H1 (cell line): ENCODE results near the gene TTLL7. TPM values are rescaled to one million over a fixed set of nuclear protein-coding genes. Genes with fewer than 3 reads are reported as not detected.

Experiments
- CTCF ChIA-PET: fragments of 300-600 bp; sonication (Branson Sonifier 250); formaldehyde crosslinking; loops from one replicate; lab custom pipeline; 2021; ENCODE audit not compliant: partially characterized antibody; lab: Charles Lee
- POLR2A ChIA-PET: fragments of 300-600 bp; sonication (Branson Sonifier 250); formaldehyde crosslinking; loops from one replicate; lab custom pipeline; 2021; ENCODE audit warnings: inconsistent platforms; ENCODE audit not compliant: partially characterized antibody; lab: Charles Lee
- DNase-seq, 2 experiments: peaks; one replicate each; pipeline versions ENCODE4 v3.0.0 to v3.0.0-alpha.2; 2010 to 2022; ENCODE audit warnings: low spot score in 2 of 2, low read depth in 1 of 2, mixed read lengths in 1 of 2
- FAIRE-seq: peaks from 2 replicates; lab custom pipeline; 2011; peaks lifted over from hg19 to GRCh38; lab: Jason Lieb, UNC
- H2AFZ ChIP-seq: 2 replicates; pipeline ENCODE4 v1.8.1; 2012; ENCODE audit warnings: low read length, inconsistent platforms
- H2AK5ac ChIP-seq: 2 replicates; pipeline ENCODE4 v1.6.1; 2013; ENCODE audit warnings: low read depth, low read length
- H2BK120ac ChIP-seq: replicated peaks from 2 replicates; pipeline ENCODE3; 2013; ENCODE audit warnings: low read depth, low read length, inconsistent platforms
- H2BK12ac ChIP-seq: 2 replicates; pipeline ENCODE4 v1.6.1; 2013; ENCODE audit warnings: low read depth, low read length
- H2BK15ac ChIP-seq: 2 replicates; pipeline ENCODE4 v1.6.1; 2013; ENCODE audit warnings: low read length
- H2BK20ac ChIP-seq: 2 replicates; pipeline ENCODE4 v1.6.1; 2013; ENCODE audit warnings: low read length
- H2BK5ac ChIP-seq: 2 replicates; pipeline ENCODE4 v1.6.1; 2013; ENCODE audit warnings: low read depth, low read length
- H3K14ac ChIP-seq: 2 replicates; pipeline ENCODE4 v1.6.1; 2013; ENCODE audit warnings: inconsistent platforms; ENCODE audit not compliant: insufficient read length
- H3K18ac ChIP-seq: 2 replicates; pipeline ENCODE4 v1.6.1; 2013; ENCODE audit warnings: low read length; ENCODE audit errors: extremely low read depth
- H3K23ac ChIP-seq: 2 replicates; pipeline ENCODE4 v1.6.1; 2013; ENCODE audit warnings: inconsistent platforms; ENCODE audit not compliant: insufficient read length
- H3K23me2 ChIP-seq: 2 replicates; pipeline ENCODE4 v1.6.1; 2013; ENCODE audit warnings: low read depth, low read length
- H3K27ac ChIP-seq: 2 replicates; pipeline ENCODE4 v1.6.1; 2011; ENCODE audit warnings: low read depth, low read length, inconsistent platforms
- H3K27me3 ChIP-seq, 4 experiments: replicated peaks in 1 of 4; 1 replicate in 1 of 4; 2 replicates in 3 of 4; pipeline versions ENCODE4 v1.6.1 to v1.8.1; 2011 to 2013; ENCODE audit warnings: low read length in 3 of 4, mild to moderate bottlenecking in 3 of 4, inconsistent platforms in 2 of 4, mixed read lengths in 2 of 4, moderate library complexity in 1 of 4; ENCODE audit not compliant: control insufficient read depth in 3 of 4, insufficient read depth in 3 of 4; ENCODE audit errors: extremely low read depth in 1 of 4
- H3K36me3 ChIP-seq, 4 experiments: 2 replicates each; pipeline versions ENCODE4 v1.6.1 to v1.8.1; 2011 to 2013; ENCODE audit warnings: mild to moderate bottlenecking in 4 of 4, low read length in 3 of 4, moderate library complexity in 2 of 4, control low read depth in 1 of 4, inconsistent platforms in 1 of 4; ENCODE audit not compliant: insufficient read depth in 4 of 4, control insufficient read depth in 2 of 4
- H3K4ac ChIP-seq: replicated peaks from 2 replicates; pipeline ENCODE3; 2013; ENCODE audit warnings: low read length, low read depth, mixed read lengths, inconsistent platforms; ENCODE audit not compliant: insufficient read length
- H3K4me1 ChIP-seq, 4 experiments: replicated peaks in 1 of 4; 1 replicate in 1 of 4; 2 replicates in 3 of 4; pipeline versions ENCODE4 v1.6.1 to v1.8.1; 2011 to 2013; ENCODE audit warnings: low read length in 3 of 4, inconsistent platforms in 2 of 4, mixed read lengths in 1 of 4; ENCODE audit not compliant: insufficient read depth in 4 of 4, control insufficient read depth in 3 of 4
- H3K4me2 ChIP-seq, 2 experiments: 2 replicates each; pipeline versions ENCODE4 v1.6.1 to v1.8.1; 2011 to 2013; ENCODE audit warnings: low read depth in 2 of 2, low read length in 2 of 2, control low read depth in 1 of 2, inconsistent platforms in 1 of 2, mild to moderate bottlenecking in 1 of 2; ENCODE audit not compliant: insufficient read depth in 1 of 2
- H3K4me3 ChIP-seq, 4 experiments: fragments of 200-600, 300-600 bp in 1 of 4; sonication (generic), shearing (Covaris generic), sonication (Bioruptor Twin) in 1 of 4; 2 replicates each; pipeline versions ENCODE4 v1.5.1 to v1.8.1; 2011 to 2016; ENCODE audit warnings: low read length in 4 of 4, low read depth in 3 of 4, control low read depth in 2 of 4, inconsistent platforms in 2 of 4, mild to moderate bottlenecking in 2 of 4, mixed read lengths in 1 of 4, moderate library complexity in 1 of 4; ENCODE audit not compliant: insufficient read depth in 2 of 4; ENCODE audit errors: extremely low read depth in 1 of 4
- H3K56ac ChIP-seq: replicated peaks from 2 replicates; pipeline ENCODE3; 2013; ENCODE audit warnings: low read depth, mild to moderate bottlenecking, mixed read lengths, low read length, inconsistent platforms; ENCODE audit not compliant: insufficient read length
- H3K79me1 ChIP-seq: 2 replicates; pipeline ENCODE4 v1.6.1; 2013; ENCODE audit warnings: low read depth, low read length, control low read depth
- H3K79me2 ChIP-seq, 2 experiments: 2 replicates each; pipeline versions ENCODE4 v1.6.1 to v1.8.1; 2012 to 2013; ENCODE audit warnings: low read length in 2 of 2, mild to moderate bottlenecking in 2 of 2, inconsistent platforms in 1 of 2; ENCODE audit not compliant: insufficient read depth in 2 of 2, control insufficient read depth in 1 of 2
- H3K9ac ChIP-seq, 4 experiments: replicated peaks in 1 of 4; 1 replicate in 1 of 4; 2 replicates in 3 of 4; pipeline versions ENCODE4 v1.6.1 to v1.8.1; 2011 to 2013; ENCODE audit warnings: low read depth in 3 of 4, low read length in 3 of 4, control low read depth in 2 of 4, mild to moderate bottlenecking in 2 of 4, moderate library complexity in 2 of 4, inconsistent platforms in 1 of 4; ENCODE audit errors: extremely low read depth in 1 of 4
- H3K9me3 ChIP-seq, 2 experiments: 2 replicates each; pipeline versions ENCODE4 v1.6.1 to v1.8.1; 2012 to 2013; ENCODE audit warnings: mild to moderate bottlenecking in 2 of 2, moderate library complexity in 2 of 2, control low read depth in 1 of 2, inconsistent platforms in 1 of 2, low read depth in 1 of 2, low read length in 1 of 2, mixed read lengths in 1 of 2; ENCODE audit not compliant: insufficient read depth in 2 of 2
- H4K20me1 ChIP-seq, 2 experiments: replicated peaks in 1 of 2; 2 replicates each; pipeline versions ENCODE3 to v1.8.1; 2011 to 2013; ENCODE audit warnings: inconsistent platforms in 2 of 2, low read length in 2 of 2, mild to moderate bottlenecking in 1 of 2; ENCODE audit not compliant: insufficient read depth in 2 of 2, control insufficient read depth in 1 of 2
- H4K5ac ChIP-seq: 2 replicates; pipeline ENCODE4 v1.6.1; 2013; ENCODE audit warnings: low read length, low read depth, mixed read lengths, inconsistent platforms; ENCODE audit not compliant: insufficient read length
- H4K8ac ChIP-seq: 2 replicates; pipeline ENCODE4 v1.8.0; 2013; ENCODE audit warnings: mild to moderate bottlenecking, moderate library complexity, low read length, inconsistent platforms; ENCODE audit not compliant: insufficient read depth; ENCODE audit errors: extremely low read depth
- H4K91ac ChIP-seq: replicated peaks from 2 replicates; pipeline ENCODE3; 2013; ENCODE audit warnings: low read length, mixed read lengths, inconsistent platforms; ENCODE audit not compliant: insufficient read length
- ASH2L ChIP-seq: fragments of 200-600, 300-600 bp; sonication (generic); IDR thresholded peaks from one replicate; pipeline ENCODE4 v1.7.1; 2017; ENCODE audit warnings: low read length
- GABPA ChIP-seq: IDR thresholded peaks from 2 replicates; pipeline ENCODE4 v1.6.1; 2011; ENCODE audit warnings: mild to moderate bottlenecking, low read length, moderate library complexity, borderline replicate concordance; ENCODE audit not compliant: insufficient read depth
- JUN ChIP-seq: IDR thresholded peaks from 2 replicates; pipeline ENCODE4 v1.6.1; 2011; ENCODE audit warnings: low read depth, mild to moderate bottlenecking, improper control_type of control experiment, low read length
- JUND ChIP-seq: IDR thresholded peaks from 2 replicates; pipeline ENCODE4 v1.6.1; 2011; ENCODE audit warnings: mild to moderate bottlenecking, improper control_type of control experiment, low read length
- MAFK ChIP-seq: IDR thresholded peaks from 2 replicates; pipeline ENCODE4 v1.6.1; 2012; ENCODE audit warnings: low read depth, mild to moderate bottlenecking, improper control_type of control experiment, low read length
- NANOG ChIP-seq: IDR thresholded peaks from 2 replicates; pipeline ENCODE4 v1.6.1; 2011; ENCODE audit warnings: low read length, low read depth, mild to moderate bottlenecking, inconsistent platforms; ENCODE audit not compliant: insufficient read depth, poor library complexity, severe bottlenecking
- POU5F1 ChIP-seq: IDR thresholded peaks from 2 replicates; pipeline ENCODE4 v1.6.1; 2011; ENCODE audit warnings: low read depth, mild to moderate bottlenecking, low read length, moderate library complexity
- RAD21 ChIP-seq, 2 experiments: IDR thresholded peaks in 1 of 2; conservative IDR thresholded peaks in 1 of 2; 2 replicates each; pipeline ENCODE4 v1.6.1; 2011; ENCODE audit warnings: low read depth in 2 of 2, low read length in 2 of 2, improper control_type of control experiment in 1 of 2, inconsistent platforms in 1 of 2, mild to moderate bottlenecking in 1 of 2, moderate library complexity in 1 of 2
- SP1 ChIP-seq: IDR thresholded peaks from 2 replicates; pipeline ENCODE4 v1.6.1; 2011; ENCODE audit warnings: low read depth, low read length
- TAF7 ChIP-seq: optimal IDR thresholded peaks from 2 replicates; pipeline ENCODE3; 2011; ENCODE audit warnings: low read depth, mild to moderate bottlenecking, inconsistent platforms, low read length, moderate library complexity, borderline replicate concordance
- TEAD4 ChIP-seq: IDR thresholded peaks from 2 replicates; pipeline ENCODE4 v1.6.1; 2012; ENCODE audit warnings: low read depth, low read length, inconsistent platforms, mixed read lengths
- WGBS, 2 experiments: shearing (Covaris generic) in 1 of 2; methylation state at CpG; one replicate each; pipeline versions ENCODE4 v1.1.6 to v1.1.7; 2013 to 2015; ENCODE audit warnings: low lambda C conversion rate in 2 of 2, mixed read lengths in 2 of 2, inconsistent platforms in 1 of 2, low coverage in 1 of 2, missing lambda C conversion rate in 1 of 2; ENCODE audit not compliant: insufficient replicate concordance in 2 of 2, insufficient coverage in 1 of 2, insufficient read length in 1 of 2; ENCODE audit errors: extremely low coverage in 1 of 2, missing lambda C conversion rate in 1 of 2; 5-methylcytosine and 5-hydroxymethylcytosine counted together
- polyA plus RNA-seq, 7 experiments: library from polyadenylated mRNA; depleted of rRNA in 3 of 7; stranded (reverse) in 5 of 7; unstranded in 2 of 7; fragments of >200 nt in 5 of 7; fragments of 200-250 nt in 2 of 7; gene quantifications; 1 replicate in 5 of 7; 2 replicates in 1 of 7; 4 replicates in 1 of 7; pipeline versions ENCODE4 v1.2.1 to v1.2.3, GENCODE V29; 2011 to 2013; ENCODE audit warnings: missing spikeins in 2 of 7, mixed read lengths in 2 of 7
- total RNA-seq: library from RNA; stranded (reverse); fragmentation: NEBNext Ultra II Directional; extraction: Animal tissue kit (Norgen Biotek cat#: 25700); gene quantifications from 2 replicates; pipeline ENCODE4 v1.2.1, GENCODE V29; 2021
- TF ChIP-seq, protein P1 (sequence below): IDR thresholded peaks from 2 replicates; pipeline ENCODE4 v1.6.1; 2011; ENCODE audit warnings: low read length, improper control_type of control experiment

Gene TTLL7
- total and polyA plus RNA-seq, 2 of the 8 experiments (the other 6 are each of a cell fraction or from before 2014, with no cell fraction given), result 1.9 to 7.9 TPM

DNA sequence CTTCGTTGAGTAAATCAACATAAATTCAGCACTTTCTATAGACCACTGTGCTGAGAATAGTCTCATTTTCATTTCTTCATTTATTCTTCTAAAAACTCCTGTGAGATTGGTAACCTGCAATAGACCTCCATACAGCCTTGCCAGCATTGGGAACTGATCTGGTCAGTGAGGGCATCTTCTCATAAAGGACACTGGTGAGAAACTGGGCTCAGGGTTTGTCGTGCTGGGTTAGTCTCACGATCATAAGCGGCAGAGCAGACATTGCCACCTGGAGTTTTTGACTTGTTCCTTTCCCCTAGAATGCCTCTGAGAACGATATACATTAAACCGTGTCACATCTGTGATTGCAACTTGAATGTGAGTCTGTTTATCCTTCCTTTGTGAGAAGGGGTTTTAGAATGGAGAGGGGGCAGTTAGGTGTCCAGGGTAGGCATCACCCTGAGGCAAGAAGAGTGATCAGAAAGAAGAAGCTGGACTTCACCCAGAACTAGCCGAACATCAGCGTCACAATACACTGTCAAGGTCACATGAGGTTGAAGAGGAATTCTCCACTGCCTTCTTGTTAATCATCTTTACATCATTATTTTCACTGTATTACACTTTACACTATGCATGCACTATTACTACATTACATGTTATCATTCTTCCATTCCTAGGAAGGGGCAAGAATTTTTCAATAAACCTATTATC, 1.4 kb upstream of the TTLL7 start:
- Histone ChIP-seq H3K56ac (no peak overlapping the region), H2BK5ac (no peak overlapping the region), H3K4me1 (peaks cover 0 to 2% (median 0%) of the 10 kb centered on the region in 4 experiments; a peak in 2 of 7 replicates), H3K79me2 (no peaks in the 10 kb centered on the region), H2BK15ac (no peak overlapping the region), H3K79me1 (no peaks in the 10 kb centered on the region), H3K4me2 (peak overlapping the region in 1 of 2 experiments; percentile 74; a peak in 1 of 4 replicates), H3K23ac (no peak overlapping the region), H3K27me3 (peaks cover 5 to 38% (median 27%) of the 10 kb centered on the region in 4 experiments), H2AFZ (no peak overlapping the region), H4K8ac (no peak overlapping the region), H2AK5ac (no peak overlapping the region), H3K4ac (no peak overlapping the region), H2BK20ac (no peak overlapping the region), H3K9ac (no peak overlapping the region), H3K18ac (no peak overlapping the region), H3K4me3 (peak overlapping the region in 1 of 4 experiments; percentile 92; a peak in 2 of 8 replicates), H2BK12ac (no peak overlapping the region), H3K9me3 (no peaks in the 10 kb centered on the region), H4K91ac (no peak overlapping the region), H3K23me2 (peaks cover 4% of the 10 kb centered on the region; the same call in 1 of the 2 replicates), H4K20me1 (peaks cover 0 to 2% of the 10 kb centered on the region in 2 experiments), H3K14ac (no peak overlapping the region), H2BK120ac (no peak overlapping the region), H3K27ac (no peak overlapping the region), H4K5ac (no peak overlapping the region), H3K36me3 (no peaks in the 10 kb centered on the region)
- DNase-seq (no peak), FAIRE-seq (no peak)
- ChIA-PET CTCF (no interaction called here), POLR2A (no interaction called here)
- WGBS, 2 experiments, result 93% methylated on average over 8 of the region's 8 CpGs; no CpG with 5 or more reads in 1 of the 2 experiments
- TF ChIP-seq MAFK (no peak), TAF7 (no peak), NANOG (no peak), JUN (no peak), POU5F1 (no peak), TEAD4 (no peak), RAD21 (IDR thresholded peaks at IDR 0.05 in 1 of 2, conservative IDR thresholded peaks at IDR 0.05 in 1 of 2; ENCODE audit: low read depth in 2 of 2, low read length in 2 of 2) (no peak), SP1 (no peak), ASH2L (no peak), GABPA (no peak), JUND (no peak)
- TF ChIP-seq, protein P1, sequence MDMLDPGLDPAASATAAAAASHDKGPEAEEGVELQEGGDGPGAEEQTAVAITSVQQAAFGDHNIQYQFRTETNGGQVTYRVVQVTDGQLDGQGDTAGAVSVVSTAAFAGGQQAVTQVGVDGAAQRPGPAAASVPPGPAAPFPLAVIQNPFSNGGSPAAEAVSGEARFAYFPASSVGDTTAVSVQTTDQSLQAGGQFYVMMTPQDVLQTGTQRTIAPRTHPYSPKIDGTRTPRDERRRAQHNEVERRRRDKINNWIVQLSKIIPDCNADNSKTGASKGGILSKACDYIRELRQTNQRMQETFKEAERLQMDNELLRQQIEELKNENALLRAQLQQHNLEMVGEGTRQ, result no peak
